Neural cell (in vitro differentiated cells): ENCODE data around the gene NECTIN1. TPM values are rescaled to one million over a fixed set of nuclear protein-coding genes. Genes with fewer than 3 reads are reported as not detected.

Experiments
- H2AFZ ChIP-seq: fragments of 200-600, 300-800 bp; sonication (generic), shearing (Covaris generic); 2 replicates; pipeline ENCODE4 v1.6.0; 2014; ENCODE audit warnings: low read depth, mild to moderate bottlenecking, antibody characterized with exemption, low read length, moderate library complexity
- H3F3A ChIP-seq: fragments of 200-600 bp; shearing (Covaris generic); 2 replicates; pipeline ENCODE4 v1.6.1; 2016; ENCODE audit warnings: mild to moderate bottlenecking, moderate library complexity, mixed read lengths, antibody characterized with exemption, low read length; ENCODE audit not compliant: insufficient read depth, poor library complexity, severe bottlenecking
- H3K27ac ChIP-seq: fragments of 200-600, 300-800 bp; sonication (generic), shearing (Covaris generic); 2 replicates; pipeline ENCODE4 v1.5.1; 2014; ENCODE audit warnings: mild to moderate bottlenecking, low read length, moderate library complexity
- H3K27me3 ChIP-seq: fragments of 300-800, 200-600 bp; sonication (generic), shearing (Covaris generic); 2 replicates; pipeline ENCODE4 v1.6.0; 2014; ENCODE audit warnings: mild to moderate bottlenecking, low read depth, low read length, moderate library complexity; ENCODE audit not compliant: insufficient read depth
- H3K36me3 ChIP-seq: fragments of 300-800, 200-600 bp; sonication (generic), shearing (Covaris generic); 2 replicates; pipeline ENCODE4 v1.5.1; 2014; ENCODE audit warnings: mild to moderate bottlenecking, antibody characterized with exemption, low read length, moderate library complexity; ENCODE audit not compliant: insufficient read depth
- H3K4me2 ChIP-seq: fragments of 300-800, 200-600 bp; sonication (generic), shearing (Covaris generic); 2 replicates; pipeline ENCODE4 v1.6.0; 2014; ENCODE audit warnings: mild to moderate bottlenecking, low read length
- H3K4me3 ChIP-seq: fragments of 300-800, 200-600 bp; sonication (generic), shearing (Covaris generic); 2 replicates; pipeline ENCODE4 v1.5.1; 2014; ENCODE audit warnings: mild to moderate bottlenecking, low read length, moderate library complexity
- H3K79me2 ChIP-seq: fragments of 200-600 bp; shearing (Covaris generic); replicated peaks from 2 replicates; pipeline ENCODE4 v1.6.0; 2014; ENCODE audit warnings: mild to moderate bottlenecking, low read length, moderate library complexity; ENCODE audit not compliant: insufficient read depth
- H3K9ac ChIP-seq: fragments of 300-800, 200-600 bp; sonication (generic), shearing (Covaris generic); 2 replicates; pipeline ENCODE4 v1.6.1; 2016; ENCODE audit warnings: mild to moderate bottlenecking, low read length, mixed read lengths
- H3K9me2 ChIP-seq: fragments of 200-600 bp; shearing (Covaris generic); 2 replicates; pipeline ENCODE4 v1.6.1; 2016; ENCODE audit warnings: mild to moderate bottlenecking, low read length, mixed read lengths; ENCODE audit not compliant: insufficient read depth
- H3K9me3 ChIP-seq: fragments of 200-600, 300-800 bp; sonication (generic), shearing (Covaris generic); 2 replicates; pipeline ENCODE4 v1.6.1; 2016; ENCODE audit warnings: mild to moderate bottlenecking, mixed run types, low read length, moderate library complexity, mixed read lengths
- H4K20me1 ChIP-seq: fragments of 200-600 bp; shearing (Covaris generic); 2 replicates; pipeline ENCODE4 v1.6.1; 2016; ENCODE audit warnings: mild to moderate bottlenecking, mixed run types; ENCODE audit not compliant: insufficient read depth
- CTCF ChIP-seq: fragments of 450-650 bp; IDR thresholded peaks from 2 replicates; pipeline ENCODE4 v1.5.1; 2014; ENCODE audit warnings: antibody characterized with exemption, mild to moderate bottlenecking, moderate library complexity; ENCODE audit not compliant: poor library complexity, severe bottlenecking
- EP300 ChIP-seq: fragments of 450-650 bp; conservative IDR thresholded peaks from 2 replicates; pipeline ENCODE4 v1.6.1; 2014; ENCODE audit warnings: antibody characterized with exemption, mild to moderate bottlenecking, moderate library complexity; ENCODE audit not compliant: poor library complexity, severe bottlenecking
- EZH2 ChIP-seq: fragments of 200-600, 300-800 bp; shearing (Covaris generic), sonication (generic); IDR thresholded peaks from 2 replicates; pipeline ENCODE4 v1.6.1; 2014; ENCODE audit warnings: antibody characterized with exemption, low read length, borderline replicate concordance, mild to moderate bottlenecking; ENCODE audit not compliant: insufficient read depth, poor library complexity, severe bottlenecking
- MXI1 ChIP-seq: fragments of 450-650 bp; conservative IDR thresholded peaks from 2 replicates; pipeline ENCODE4 v1.6.1; 2014; ENCODE audit warnings: antibody characterized with exemption, mild to moderate bottlenecking; ENCODE audit not compliant: poor library complexity, severe bottlenecking
- POLR2AphosphoS5 ChIP-seq: IDR thresholded peaks from 2 replicates; pipeline ENCODE4 v1.6.1; 2012
- RAD21 ChIP-seq: fragments of 450-650 bp; conservative IDR thresholded peaks from 2 replicates; pipeline ENCODE4 v1.6.1; 2014; ENCODE audit warnings: antibody characterized with exemption, mild to moderate bottlenecking, moderate library complexity
- SMC3 ChIP-seq: fragments of 450-650 bp; conservative IDR thresholded peaks from 2 replicates; pipeline ENCODE4 v1.6.1; 2014; ENCODE audit warnings: antibody characterized with exemption, mild to moderate bottlenecking, moderate library complexity; ENCODE audit not compliant: poor library complexity
- TAF1 ChIP-seq: IDR thresholded peaks from 2 replicates; pipeline ENCODE4 v1.6.1; 2012; ENCODE audit warnings: low read depth
- polyA plus RNA-seq: library from polyadenylated mRNA; depleted of rRNA; stranded (reverse); fragments of >200 nt; gene quantifications from 2 replicates; pipeline ENCODE4 v1.2.3, GENCODE V29; 2014
- TF ChIP-seq, protein P1 (sequence below): IDR thresholded peaks from 2 replicates; pipeline ENCODE4 v1.6.1; 2012; ENCODE audit warnings: borderline replicate concordance

NECTIN1 gene
- polyA plus RNA-seq, 1 donor from 2014 or later = 5.6 TPM

DNA sequence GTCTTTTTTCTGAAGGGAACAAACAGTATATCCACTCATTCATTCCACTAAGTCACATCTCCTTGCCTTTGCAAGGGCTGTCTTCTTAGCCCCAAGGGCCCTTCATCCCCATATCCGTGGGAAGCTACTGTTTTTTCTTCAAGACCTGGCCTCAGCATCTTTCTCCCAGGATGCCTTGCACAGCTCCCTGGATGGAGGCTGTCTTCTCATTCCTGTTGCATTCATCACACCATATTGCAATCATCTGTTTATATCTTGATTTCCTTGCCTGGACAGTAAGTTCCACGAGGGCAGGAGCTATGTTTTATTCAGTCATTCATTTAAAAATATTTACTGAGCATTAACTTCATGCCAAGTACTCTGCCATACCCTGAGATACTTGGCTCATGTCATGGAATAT, 29.3 kb upstream of the NECTIN1 start:
- Histone ChIP-seq H3K27ac (no peak overlapping the region), H3K4me3 (no peak overlapping the region), H3F3A (no peaks in the 10 kb centered on the region), H4K20me1 (no peaks in the 10 kb centered on the region), H3K79me2 (no peaks in the 10 kb centered on the region), H3K9me3 (no peaks in the 10 kb centered on the region), H2AFZ (no peak overlapping the region), H3K36me3 (no peaks in the 10 kb centered on the region), H3K4me2 (no peak overlapping the region), H3K27me3 (no peaks in the 10 kb centered on the region), H3K9me2 (no peaks in the 10 kb centered on the region), H3K9ac (no peak overlapping the region)
- TF ChIP-seq EP300 (no peak), MXI1 (no peak), RAD21 (no peak), CTCF (no peak), EZH2 (no peak), SMC3 (no peak), POLR2AphosphoS5 (no peak), TAF1 (no peak)
- TF ChIP-seq, protein P1, sequence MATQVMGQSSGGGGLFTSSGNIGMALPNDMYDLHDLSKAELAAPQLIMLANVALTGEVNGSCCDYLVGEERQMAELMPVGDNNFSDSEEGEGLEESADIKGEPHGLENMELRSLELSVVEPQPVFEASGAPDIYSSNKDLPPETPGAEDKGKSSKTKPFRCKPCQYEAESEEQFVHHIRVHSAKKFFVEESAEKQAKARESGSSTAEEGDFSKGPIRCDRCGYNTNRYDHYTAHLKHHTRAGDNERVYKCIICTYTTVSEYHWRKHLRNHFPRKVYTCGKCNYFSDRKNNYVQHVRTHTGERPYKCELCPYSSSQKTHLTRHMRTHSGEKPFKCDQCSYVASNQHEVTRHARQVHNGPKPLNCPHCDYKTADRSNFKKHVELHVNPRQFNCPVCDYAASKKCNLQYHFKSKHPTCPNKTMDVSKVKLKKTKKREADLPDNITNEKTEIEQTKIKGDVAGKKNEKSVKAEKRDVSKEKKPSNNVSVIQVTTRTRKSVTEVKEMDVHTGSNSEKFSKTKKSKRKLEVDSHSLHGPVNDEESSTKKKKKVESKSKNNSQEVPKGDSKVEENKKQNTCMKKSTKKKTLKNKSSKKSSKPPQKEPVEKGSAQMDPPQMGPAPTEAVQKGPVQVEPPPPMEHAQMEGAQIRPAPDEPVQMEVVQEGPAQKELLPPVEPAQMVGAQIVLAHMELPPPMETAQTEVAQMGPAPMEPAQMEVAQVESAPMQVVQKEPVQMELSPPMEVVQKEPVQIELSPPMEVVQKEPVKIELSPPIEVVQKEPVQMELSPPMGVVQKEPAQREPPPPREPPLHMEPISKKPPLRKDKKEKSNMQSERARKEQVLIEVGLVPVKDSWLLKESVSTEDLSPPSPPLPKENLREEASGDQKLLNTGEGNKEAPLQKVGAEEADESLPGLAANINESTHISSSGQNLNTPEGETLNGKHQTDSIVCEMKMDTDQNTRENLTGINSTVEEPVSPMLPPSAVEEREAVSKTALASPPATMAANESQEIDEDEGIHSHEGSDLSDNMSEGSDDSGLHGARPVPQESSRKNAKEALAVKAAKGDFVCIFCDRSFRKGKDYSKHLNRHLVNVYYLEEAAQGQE = no peak

- no peaks in the 10 kb centered on the region for H3K9me2 ChIP-seq
- no peak overlapping the region for H3K9ac ChIP-seq
- H3K27ac ChIP-seq = no peak overlapping the region
- no peak overlapping the region for H3K4me2 ChIP-seq
- no peaks in the 10 kb centered on the region for H3K36me3 ChIP-seq
- no peak overlapping the region for H3K4me3 ChIP-seq
- no peaks in the 10 kb centered on the region for H3K79me2 ChIP-seq
- H3K27me3 ChIP-seq = no peaks in the 10 kb centered on the region
- H2AFZ ChIP-seq = no peak overlapping the region
- no peaks in the 10 kb centered on the region for H4K20me1 ChIP-seq
- no peaks in the 10 kb centered on the region for H3F3A ChIP-seq
- H3K9me3 ChIP-seq = no peaks in the 10 kb centered on the region
- TF ChIP-seq, protein P1 = no peak
- TF ChIP-seq MXI1 = no peak
- no peak for TF ChIP-seq POLR2AphosphoS5
- TF ChIP-seq SMC3 = no peak
- no peak for TF ChIP-seq EP300
- no peak for TF ChIP-seq RAD21
- TF ChIP-seq CTCF = no peak
- no peak for TF ChIP-seq TAF1
- no peak for TF ChIP-seq EZH2
Measured at GRCh38 chr11:119757378-119757777, 28.4 kb upstream of the NECTIN1 start.
